HEK293 (cell line): ENCODE measurements around the gene PRKAG2.

Experiments used
- CTCF ChIA-PET: fragments of 350-600 bp; formaldehyde crosslinking; extraction: SDS; loops from one replicate; lab custom pipeline; 2021; ENCODE audit warnings: antibody characterized with exemption; lab: Yijun Ruan, JAX
- POLR2A ChIA-PET: fragments of 300-600 bp; formaldehyde crosslinking; extraction: SDS; loops from one replicate; lab custom pipeline; 2020; ENCODE audit warnings: antibody characterized with exemption, inconsistent platforms; lab: Yijun Ruan, JAX
- H3K27ac ChIP-seq: fragments of 200-500 bp; sonication (Bioruptor generic); 2 replicates; pipeline ENCODE4 v1.5.1; 2014; ENCODE audit warnings: low read depth, low read length, control low read depth, inconsistent platforms; ENCODE audit errors: extremely low read depth
- H3K36me3 ChIP-seq, 2 experiments: fragments of 200-500 bp in 1 of 2; sonication (Bioruptor generic) in 1 of 2; 1 replicate in 1 of 2; 2 replicates in 1 of 2; pipeline ENCODE4 v1.5.1; 2014 to 2017; ENCODE audit warnings: inconsistent platforms in 2 of 2, low read length in 2 of 2; ENCODE audit not compliant: control insufficient read depth in 2 of 2, insufficient read depth in 1 of 2
- H3K4me1 ChIP-seq: fragments of 200-500 bp; sonication (Bioruptor generic); 2 replicates; pipeline ENCODE4 v1.5.1; 2014; ENCODE audit warnings: mild to moderate bottlenecking, low read length, inconsistent platforms; ENCODE audit not compliant: control insufficient read depth, insufficient read depth
- H3K4me3 ChIP-seq: 2 replicates; pipeline ENCODE4 v1.5.1; 2011; ENCODE audit warnings: low read depth, mild to moderate bottlenecking, control low read depth, low read length, moderate library complexity
- H3K9me3 ChIP-seq: fragments of 200-500 bp; sonication (Bioruptor generic); 2 replicates; pipeline ENCODE4 v1.5.1; 2014; ENCODE audit warnings: low read depth, low read length, inconsistent platforms; ENCODE audit not compliant: control insufficient read depth, insufficient read depth
- GLIS2 ChIP-seq: fragments of 450-650 bp; formaldehyde crosslinking; IDR thresholded peaks from 2 replicates; pipeline ENCODE4 v1.5.1; 2016; ENCODE audit warnings: missing biosample characterization, missing genetic modification characterization
- INSM2 ChIP-seq: fragments of 450-650 bp; formaldehyde crosslinking; IDR thresholded peaks from 2 replicates; pipeline ENCODE4 v1.5.1; 2016; ENCODE audit warnings: missing biosample characterization, missing genetic modification characterization
- OSR2 ChIP-seq: fragments of 450-650 bp; formaldehyde crosslinking; IDR thresholded peaks from 2 replicates; pipeline ENCODE4 v1.5.1; 2016; ENCODE audit warnings: missing biosample characterization, missing genetic modification characterization
- PRDM4 ChIP-seq: fragments of 450-650 bp; formaldehyde crosslinking; IDR thresholded peaks from 2 replicates; pipeline ENCODE4 v1.5.1; 2017; ENCODE audit warnings: missing biosample characterization, missing genetic modification characterization
- ZBTB17 ChIP-seq: fragments of 450-650 bp; formaldehyde crosslinking; IDR thresholded peaks from 2 replicates; pipeline ENCODE4 v1.5.1; 2016; ENCODE audit warnings: missing biosample characterization, missing genetic modification characterization
- ZFP41 ChIP-seq: fragments of 450-650 bp; formaldehyde crosslinking; IDR thresholded peaks from 2 replicates; pipeline ENCODE4 v1.5.1; 2016; ENCODE audit warnings: missing biosample characterization, missing genetic modification characterization, borderline replicate concordance
- ZNF138 ChIP-seq: fragments of 450-650 bp; formaldehyde crosslinking; IDR thresholded peaks from 2 replicates; pipeline ENCODE4 v1.5.1; 2016; ENCODE audit warnings: missing biosample characterization, missing genetic modification characterization, borderline replicate concordance
- ZNF174 ChIP-seq: fragments of 450-650 bp; formaldehyde crosslinking; IDR thresholded peaks from 2 replicates; pipeline ENCODE4 v1.5.0; 2017; ENCODE audit warnings: missing biosample characterization, mild to moderate bottlenecking, missing genetic modification characterization
- ZNF19 ChIP-seq: fragments of 450-650 bp; formaldehyde crosslinking; IDR thresholded peaks from 2 replicates; pipeline ENCODE4; 2016; ENCODE audit warnings: missing biosample characterization, missing genetic modification characterization, low read depth
- ZNF266 ChIP-seq: fragments of 450-650 bp; formaldehyde crosslinking; IDR thresholded peaks from 2 replicates; pipeline ENCODE4 v1.5.1; 2016; ENCODE audit warnings: missing biosample characterization, missing genetic modification characterization, low read depth
- ZNF311 ChIP-seq: fragments of 450-650 bp; formaldehyde crosslinking; IDR thresholded peaks from 2 replicates; pipeline ENCODE4 v1.5.1; 2017; ENCODE audit warnings: missing biosample characterization, missing genetic modification characterization, borderline replicate concordance
- ZNF324 ChIP-seq: fragments of 450-650 bp; formaldehyde crosslinking; IDR thresholded peaks from 2 replicates; pipeline ENCODE4 v1.5.1; 2016; ENCODE audit warnings: missing biosample characterization, missing genetic modification characterization
- ZNF518A ChIP-seq: fragments of 450-650 bp; formaldehyde crosslinking; conservative IDR thresholded peaks from 2 replicates; pipeline ENCODE4 v1.5.1; 2016; ENCODE audit warnings: low read depth, missing biosample characterization, missing genetic modification characterization
- ZNF596 ChIP-seq: fragments of 450-650 bp; IDR thresholded peaks from 2 replicates; pipeline ENCODE4 v1.5.0; 2018; ENCODE audit warnings: missing biosample characterization, mild to moderate bottlenecking, missing genetic modification characterization, moderate library complexity
- ZNF645 ChIP-seq: fragments of 450-650 bp; formaldehyde crosslinking; IDR thresholded peaks from 2 replicates; pipeline ENCODE4; 2016; ENCODE audit warnings: missing biosample characterization, missing genetic modification characterization
- ZNF747 ChIP-seq: fragments of 450-650 bp; formaldehyde crosslinking; IDR thresholded peaks from 2 replicates; pipeline ENCODE4 v1.5.1; 2016; ENCODE audit warnings: missing biosample characterization, missing genetic modification characterization
- ZNF791 ChIP-seq: fragments of 450-650 bp; formaldehyde crosslinking; IDR thresholded peaks from 2 replicates; pipeline ENCODE4 v1.5.1; 2016; ENCODE audit warnings: missing biosample characterization, missing genetic modification characterization
- ZSCAN4 ChIP-seq: fragments of 450-650 bp; formaldehyde crosslinking; IDR thresholded peaks from 2 replicates; pipeline ENCODE4 v1.5.1; 2017; ENCODE audit warnings: missing biosample characterization, missing genetic modification characterization

The PRKAG2 gene

GRCh38 chr7:151779678-151780077 is 97.2 kb downstream of the PRKAG2 start (continued):
- TF ChIP-seq ZNF518A (tag by site-specific recombination) (no peak), OSR2 (tag by site-specific recombination) (no peak), GLIS2 (tag by site-specific recombination) (no peak), ZBTB17 (tag by site-specific recombination) (no peak), ZNF645 (tag by site-specific recombination) (no peak), ZNF174 (tag by site-specific recombination) (no peak), ZSCAN4 (tag by site-specific recombination) (no peak), ZNF324 (tag by site-specific recombination) (no peak)

- H3K27ac ChIP-seq = no peak overlapping the region
- ChIA-PET CTCF (interaction anchor here (1.1 to 1.5 kb wide), 3 partner anchors 19 to 464 kb away, joined by 3 to 6 read pairs (median 6); no protein-coding TSS in a partner anchor), POLR2A (no interaction called here)
- no peaks in the 10 kb centered on the region for H3K4me1 ChIP-seq
- no peaks in the 10 kb centered on the region for H3K9me3 ChIP-seq
- H3K4me3 ChIP-seq = no peak overlapping the region
- TF ChIP-seq ZNF266 (tag by site-specific recombination) = no peak
- TF ChIP-seq INSM2 (tag by site-specific recombination) = no peak
- no peak for TF ChIP-seq ZNF747 (tag by site-specific recombination)
- TF ChIP-seq ZNF791 (tag by site-specific recombination) = no peak
- no peak for TF ChIP-seq ZNF311 (tag by site-specific recombination)
- no peak for TF ChIP-seq PRDM4
- no peak for TF ChIP-seq ZNF19 (tag by site-specific recombination)
- no peak for TF ChIP-seq ZNF596
- TF ChIP-seq ZFP41 = no peak
- no peak for TF ChIP-seq ZNF138 (tag by site-specific recombination)
- peaks cover 0 to 4% of the 10 kb centered on the region in 2 experiments; a peak in 1 of 3 replicates for H3K36me3 ChIP-seq
Measured at GRCh38 chr7:151779255-151779654, 97.7 kb downstream of the PRKAG2 start.
